ENCODE measurements around the gene BCKDK. TPM values are rescaled to one million over a fixed set of nuclear protein-coding genes. Genes with fewer than 3 reads are reported as not detected.

BCKDK gene
- total and polyA plus RNA-seq, 3 experiments from 2014 or later, result 29.4 to 42.5 (median 40.0) TPM

- no peak for DNase-seq
- Histone ChIP-seq H3K4me1 (ENCODE audit: insufficient read depth, low read length) (peaks cover 48% of the 10 kb centered on the region), H3K27ac (ENCODE audit: low read depth, low read length) (no peak overlapping the region), H3K36me3 (ENCODE audit: insufficient read depth, low read length) (no peaks in the 10 kb centered on the region), H3K27me3 (ENCODE audit: insufficient read depth, low read length, poor library complexity, severe bottlenecking) (no peaks in the 10 kb centered on the region), H3K4me3 (ENCODE audit: low read length) (no peak overlapping the region), H3K9me3 (ENCODE audit: low read length) (no peaks in the 10 kb centered on the region)
- H3K4me1 Mint-ChIP-seq, result peaks cover 61 to 72% (median 69%) of the 10 kb centered on the region in 3 donors
- ChIA-PET CTCF (no interaction called here), POLR2A (no interaction called here)
- no peaks in the 10 kb centered on the region for H3K9me3 Mint-ChIP-seq
- peaks cover 0 to 5% (median 0%) of the 10 kb centered on the region in 3 donors for H3K36me3 Mint-ChIP-seq
- H3K4me3 Mint-ChIP-seq, result no peak overlapping the region
- no peaks in the 10 kb centered on the region for H3K27me3 Mint-ChIP-seq
- H3K27ac Mint-ChIP-seq, result peak overlapping the region in 4 of 8 donors; percentile 17 to 33 (median 24)
Observed at GRCh38 chr16:31067342-31067741, 40.8 kb upstream of the BCKDK start.

- peaks cover 0 to 34% (median 0%) of the 10 kb centered on the region in 3 donors for H3K36me3 Mint-ChIP-seq
- DNase-seq, result no peak
- H3K27me3 ChIP-seq (ENCODE audit: insufficient read depth, low read length, poor library complexity, severe bottlenecking), result no peaks in the 10 kb centered on the region
- peak overlapping the region; percentile 89 for H3K27ac ChIP-seq (ENCODE audit: low read depth, low read length)
- ChIA-PET CTCF (interaction anchor here (1.2 kb wide), 1 partner anchor 38 kb away, joined by 3 read pairs; no protein-coding TSS in a partner anchor), POLR2A (no interaction called here)
- peaks cover 0 to 3% of the 10 kb centered on the region in 2 donors for H3K27me3 Mint-ChIP-seq
- H3K4me1 Mint-ChIP-seq, result peaks cover 41 to 56% (median 48%) of the 10 kb centered on the region in 3 donors
- H3K4me3 ChIP-seq (ENCODE audit: low read length), result peak overlapping the region; percentile 100
- H3K4me3 Mint-ChIP-seq, result peak overlapping the region; percentile 87 to 97 (median 97)
- H3K9me3 Mint-ChIP-seq, result no peaks in the 10 kb centered on the region
- no peaks in the 10 kb centered on the region for H3K9me3 ChIP-seq (ENCODE audit: low read length)
- peaks cover 2% of the 10 kb centered on the region for H3K36me3 ChIP-seq (ENCODE audit: insufficient read depth, low read length)
- H3K27ac Mint-ChIP-seq, result peak overlapping the region; percentile 89 to 97 (median 94)
- peaks cover 24% of the 10 kb centered on the region for H3K4me1 ChIP-seq (ENCODE audit: insufficient read depth, low read length)
Observed at GRCh38 chr16:31071861-31072260, 36.3 kb upstream of the BCKDK start.

GRCh38 chr16:31072540-31073141 lies 35.5 kb upstream of the BCKDK start:
- DNase-seq, result peak in 2 of 5 donors; percentile 12 to 16
- Histone ChIP-seq H3K4me1 (ENCODE audit: insufficient read depth, low read length) (peaks cover 24% of the 10 kb centered on the region), H3K4me3 (ENCODE audit: low read length) (peak overlapping the region; percentile 100), H3K36me3 (ENCODE audit: insufficient read depth, low read length) (peaks cover 9% of the 10 kb centered on the region), H3K9me3 (ENCODE audit: low read length) (no peaks in the 10 kb centered on the region), H3K27me3 (ENCODE audit: insufficient read depth, low read length, poor library complexity, severe bottlenecking) (no peaks in the 10 kb centered on the region), H3K27ac (ENCODE audit: low read depth, low read length) (peak overlapping the region; percentile 89)
- H3K36me3 Mint-ChIP-seq, result peaks cover 0 to 41% (median 0%) of the 10 kb centered on the region in 3 donors
- H3K9me3 Mint-ChIP-seq, result no peaks in the 10 kb centered on the region
- peaks cover 39 to 51% (median 43%) of the 10 kb centered on the region in 3 donors for H3K4me1 Mint-ChIP-seq
- H3K27ac Mint-ChIP-seq, result peak overlapping the region; percentile 89 to 97 (median 94)
- CTCF ChIA-PET, result interaction anchor here (1.5 to 2.2 kb wide), 4 partner anchors 8 to 119 kb away, joined by 3 to 8 read pairs (median 6); no protein-coding TSS in a partner anchor
- H3K4me3 Mint-ChIP-seq, result peak overlapping the region; percentile 87 to 97 (median 97)
- peaks cover 0 to 3% of the 10 kb centered on the region in 2 donors for H3K27me3 Mint-ChIP-seq
- POLR2A ChIA-PET, result interaction anchor here (0.6 to 2.4 kb wide), 6 partner anchors 9 to 130 kb away, joined by 3 to 37 read pairs (median 16); partner anchors contain the start of genes KAT8, PYCARD and STX4

GRCh38 chr16:31073142-31073969 lies 34.8 kb upstream of the BCKDK start:
- CTCF ChIA-PET, result interaction anchor here (0.8 to 2.2 kb wide), 14 partner anchors 9 to 387 kb away, joined by 3 to 9 read pairs (median 4); partner anchors contain the start of genes ARMC5, HSD3B7, KAT8 and PRSS36
- POLR2A ChIA-PET, result interaction anchor here (0.6 to 2.4 kb wide), 15 partner anchors 10 to 386 kb away, joined by 3 to 37 read pairs (median 5); partner anchors contain the start of genes ARMC5, FUS, KAT8 and PYCARD
- Mint-ChIP-seq H3K27ac (peak overlapping the region; percentile 89 to 100 (median 98)), H3K36me3 (peaks cover 0 to 49% (median 0%) of the 10 kb centered on the region in 3 donors), H3K9me3 (no peaks in the 10 kb centered on the region), H3K4me1 (peaks cover 40 to 54% (median 45%) of the 10 kb centered on the region in 3 donors), H3K4me3 (peak overlapping the region; percentile 87 to 97 (median 97)), H3K27me3 (peaks cover 0 to 3% of the 10 kb centered on the region in 2 donors)
- Histone ChIP-seq H3K4me1 (ENCODE audit: insufficient read depth, low read length) (peaks cover 24% of the 10 kb centered on the region), H3K27me3 (ENCODE audit: insufficient read depth, low read length, poor library complexity, severe bottlenecking) (no peaks in the 10 kb centered on the region), H3K4me3 (ENCODE audit: low read length) (peak overlapping the region; percentile 100), H3K36me3 (ENCODE audit: insufficient read depth, low read length) (peaks cover 17% of the 10 kb centered on the region), H3K9me3 (ENCODE audit: low read length) (no peaks in the 10 kb centered on the region), H3K27ac (ENCODE audit: low read depth, low read length) (peak overlapping the region; percentile 89)
- DNase-seq, result peak; percentile 84 to 91 (median 85)

- no peaks in the 10 kb centered on the region for H3K9me3 ChIP-seq (ENCODE audit: low read length)
- POLR2A ChIA-PET, result interaction anchor here (0.5 to 2.4 kb wide), 17 partner anchors 10 to 385 kb away, joined by 3 to 37 read pairs (median 5); partner anchors contain the start of genes ARMC5, FUS, KAT8 and PYCARD
- H3K36me3 ChIP-seq (ENCODE audit: insufficient read depth, low read length), result peaks cover 25% of the 10 kb centered on the region
- Mint-ChIP-seq H3K4me3 (peak within 1 kb of the TSS; percentile 87 to 97 (median 97)), H3K27me3 (peaks cover 0 to 3% of the 10 kb centered on the region in 2 donors), H3K36me3 (peaks cover 0 to 57% (median 0%) of the 10 kb centered on the region in 3 donors), H3K9me3 (no peaks in the 10 kb centered on the region), H3K27ac (peak within 1 kb of the TSS; percentile 89 to 100 (median 98)), H3K4me1 (peaks cover 37 to 55% (median 41%) of the 10 kb centered on the region in 3 donors)
- H3K27ac ChIP-seq (ENCODE audit: low read depth, low read length), result peak within 1 kb of the TSS; percentile 89
- CTCF ChIA-PET, result interaction anchor here (0.8 to 2.2 kb wide), 14 partner anchors 10 to 386 kb away, joined by 3 to 9 read pairs (median 4); partner anchors contain the start of genes ARMC5, HSD3B7, KAT8 and PRSS36
- H3K4me1 ChIP-seq (ENCODE audit: insufficient read depth, low read length), result peaks cover 24% of the 10 kb centered on the region
- H3K4me3 ChIP-seq (ENCODE audit: low read length), result peak within 1 kb of the TSS; percentile 100
- H3K27me3 ChIP-seq (ENCODE audit: insufficient read depth, low read length, poor library complexity, severe bottlenecking), result no peaks in the 10 kb centered on the region
- peak; percentile 96 to 99 (median 97) for DNase-seq
Observed at GRCh38 chr16:31073970-31074813, 34.0 kb upstream of the BCKDK start, which contains the start of the genes ZNF646 and ZNF668. TSS of gene ZNF646 (plus strand) at chr16:31074422. CDS start at chr16:31076325, 1,903 bp downstream. TSS of gene ZNF668 (minus strand) at chr16:31074240. CDS start at chr16:31064459, 9,781 bp downstream.

- Histone ChIP-seq H3K27me3 (ENCODE audit: insufficient read depth, low read length, poor library complexity, severe bottlenecking) (no peaks in the 10 kb centered on the region), H3K9me3 (ENCODE audit: low read length) (no peaks in the 10 kb centered on the region), H3K4me1 (ENCODE audit: insufficient read depth, low read length) (peaks cover 24% of the 10 kb centered on the region), H3K4me3 (ENCODE audit: low read length) (peak overlapping the region; percentile 100), H3K27ac (ENCODE audit: low read depth, low read length) (peak overlapping the region; percentile 89), H3K36me3 (ENCODE audit: insufficient read depth, low read length) (peaks cover 27% of the 10 kb centered on the region)
- H3K36me3 Mint-ChIP-seq, result peaks cover 0 to 63% (median 2%) of the 10 kb centered on the region in 3 donors
- POLR2A ChIA-PET, result interaction anchor here (0.5 to 2.4 kb wide), 11 partner anchors 19 to 385 kb away, joined by 3 to 37 read pairs (median 4); partner anchors contain the start of genes ARMC5, FUS, KAT8 and PYCARD
- DNase-seq, result no peak
- peaks cover 34 to 55% (median 37%) of the 10 kb centered on the region in 3 donors for H3K4me1 Mint-ChIP-seq
- H3K4me3 Mint-ChIP-seq, result peak overlapping the region; percentile 87 to 97 (median 90)
- CTCF ChIA-PET, result interaction anchor here (1.1 to 1.9 kb wide), 3 partner anchors 75 to 121 kb away, joined by 3 to 5 read pairs (median 5); partner anchors contain the start of gene PRSS36
- no peaks in the 10 kb centered on the region for H3K9me3 Mint-ChIP-seq
- peak overlapping the region; percentile 89 to 100 (median 98) for H3K27ac Mint-ChIP-seq
- peaks cover 0 to 3% of the 10 kb centered on the region in 2 donors for H3K27me3 Mint-ChIP-seq
Observed at GRCh38 chr16:31074814-31075183, 33.4 kb upstream of the BCKDK start.

All from CD8-positive, alpha-beta memory T cell (primary cell).